ENCODE results near the gene CHAMP1. TPM values are rescaled to one million over a fixed set of nuclear protein-coding genes. Genes with fewer than 3 reads are reported as not detected.
"Not testable (repeated sequence)": the region's sequence is repeated elsewhere in the genome, so short reads cannot be mapped to it uniquely, and the experiment has no call there.

Gene CHAMP1
- total RNA-seq, 1 experiment from 2014 or later: 27.0 TPM

- DNase-seq (ENCODE audit: low read depth): no peak
- in situ Hi-C loops (cut with HindIII; ENCODE audit: low pct_unique_long_range_greater_than_20kb, low sequenced_read_pairs): no loop called here
These were observed 10.0 kb downstream of the CHAMP1 start for GRCh38 chr13:114324334-114324733.

GRCh38 chr13:114325729-114326128 is 11.4 kb downstream of the CHAMP1 start:
- in situ Hi-C loops (cut with HindIII; ENCODE audit: low pct_unique_long_range_greater_than_20kb, low sequenced_read_pairs): no loop called here
- DNase-seq (ENCODE audit: low read depth): no peak

- in situ Hi-C loops (cut with HindIII; ENCODE audit: low pct_unique_long_range_greater_than_20kb, low sequenced_read_pairs): no loop called here
- no peak for DNase-seq (ENCODE audit: low read depth)
These were observed 13.7 kb downstream of the CHAMP1 start for GRCh38 chr13:114328034-114328433.

GRCh38 chr13:114328595-114328994 is 14.3 kb downstream of the CHAMP1 start:
- in situ Hi-C loops (cut with HindIII; ENCODE audit: low pct_unique_long_range_greater_than_20kb, low sequenced_read_pairs): no loop called here
- no peak for DNase-seq (ENCODE audit: low read depth)

GRCh38 chr13:114330086-114330485 is 15.8 kb downstream of the CHAMP1 start:
- in situ Hi-C loops (cut with HindIII; ENCODE audit: low pct_unique_long_range_greater_than_20kb, low sequenced_read_pairs): no loop called here
- DNase-seq (ENCODE audit: low read depth): no peak

- DNase-seq (ENCODE audit: low read depth); in situ Hi-C loops (cut with HindIII; ENCODE audit: low pct_unique_long_range_greater_than_20kb, low sequenced_read_pairs): not testable (repeated sequence)
These were observed 19.6 kb downstream of the CHAMP1 start for GRCh38 chr13:114333881-114334280.

- in situ Hi-C loops (cut with HindIII; ENCODE audit: low pct_unique_long_range_greater_than_20kb, low sequenced_read_pairs): no loop called here
- DNase-seq (ENCODE audit: low read depth): no peak
These were observed 20.2 kb downstream of the CHAMP1 start for GRCh38 chr13:114334305-114335053.

- in situ Hi-C loops (cut with HindIII; ENCODE audit: low pct_unique_long_range_greater_than_20kb, low sequenced_read_pairs); DNase-seq (ENCODE audit: low read depth): not testable (repeated sequence)
These were observed 22.2 kb downstream of the CHAMP1 start for GRCh38 chr13:114336457-114336856.

GRCh38 chr13:114338959-114339358 is 24.7 kb downstream of the CHAMP1 start:
- in situ Hi-C loops (cut with HindIII; ENCODE audit: low pct_unique_long_range_greater_than_20kb, low sequenced_read_pairs): no loop called here
- no peak for DNase-seq (ENCODE audit: low read depth)

- in situ Hi-C loops (cut with HindIII; ENCODE audit: low pct_unique_long_range_greater_than_20kb, low sequenced_read_pairs): no loop called here
These were observed 25.7 kb downstream of the CHAMP1 start for GRCh38 chr13:114339857-114340534.

GRCh38 chr13:114341003-114341777 is 26.9 kb downstream of the CHAMP1 start:
- DNase-seq (ENCODE audit: low read depth): no peak
- in situ Hi-C loops (cut with HindIII; ENCODE audit: low pct_unique_long_range_greater_than_20kb, low sequenced_read_pairs): no loop called here

More at GRCh38 chr13:114339857-114340534, 25.7 kb downstream of the CHAMP1 start:
- peak; percentile 49 for DNase-seq (ENCODE audit: low read depth)

GRCh38 chr13:114347256-114347655 is 33.0 kb downstream of the CHAMP1 start:
- in situ Hi-C loops (cut with HindIII; ENCODE audit: low pct_unique_long_range_greater_than_20kb, low sequenced_read_pairs): not testable (repeated sequence)

GRCh38 chr13:114352763-114353162 is 38.5 kb downstream of the CHAMP1 start:
- in situ Hi-C loops (cut with HindIII; ENCODE audit: low pct_unique_long_range_greater_than_20kb, low sequenced_read_pairs): not testable (repeated sequence)
- peak; percentile 27 for DNase-seq (ENCODE audit: low read depth)

More at GRCh38 chr13:114347256-114347655, 33.0 kb downstream of the CHAMP1 start:
- not testable (repeated sequence) for DNase-seq (ENCODE audit: low read depth)

- DNase-seq (ENCODE audit: low read depth); in situ Hi-C loops (cut with HindIII; ENCODE audit: low pct_unique_long_range_greater_than_20kb, low sequenced_read_pairs): not testable (repeated sequence)
These were observed 39.1 kb downstream of the CHAMP1 start for GRCh38 chr13:114353382-114353781.

Other genes starting within 250 kb of the CHAMP1 start
- 11.4 and 11.5 TPM in 2 replicates for gene RASA3, start 181.9 kb upstream of the CHAMP1 start, total RNA-seq (2014; rRNA removed; shearing (Covaris generic); ENCODE audit: low replicate concordance)
- not detected in 2 replicates for gene CFAP97D2, start 135.2 kb upstream of the CHAMP1 start, total RNA-seq (2014; rRNA removed; shearing (Covaris generic); ENCODE audit: low replicate concordance)
- 34.5 and 41.8 TPM in 2 replicates for gene CDC16, start 79.6 kb upstream of the CHAMP1 start, total RNA-seq (2014; rRNA removed; shearing (Covaris generic); ENCODE audit: low replicate concordance)
- 8.2 and 14.0 TPM in 2 replicates for gene UPF3A, start 32.9 kb upstream of the CHAMP1 start, total RNA-seq (2014; rRNA removed; shearing (Covaris generic); ENCODE audit: low replicate concordance)